GM19023 (cell line): ENCODE data around the gene PLCG1.

ENCODE experiments used
- ATAC-seq: cut with Tn5 transposase; IDR thresholded peaks from one replicate; pipeline ENCODE4 v1.9.1; 2021; ENCODE audit warnings: mild to moderate bottlenecking, moderate library complexity; ENCODE audit not compliant: unreplicated experiment

The PLCG1 gene

GRCh38 chr20:41204304-41205265 lies 67.2 kb downstream of the PLCG1 start:
- no peak for ATAC-seq

- no peak for ATAC-seq
Observed at GRCh38 chr20:41205313-41205712, 68.0 kb downstream of the PLCG1 start.

GRCh38 chr20:41213150-41213820 lies 75.9 kb downstream of the PLCG1 start:
- no peak for ATAC-seq

- ATAC-seq, result no peak
Observed at GRCh38 chr20:41214202-41214601, 76.9 kb downstream of the PLCG1 start.

- no peak for ATAC-seq
Observed at GRCh38 chr20:41214666-41215065, 77.3 kb downstream of the PLCG1 start.

- ATAC-seq, result no peak
Observed at GRCh38 chr20:41217422-41217821, 80.1 kb downstream of the PLCG1 start.

- ATAC-seq, result no peak
Observed at GRCh38 chr20:41218466-41218865, 81.1 kb downstream of the PLCG1 start.

GRCh38 chr20:41219824-41220223 lies 82.5 kb downstream of the PLCG1 start:
- ATAC-seq, result no peak

- ATAC-seq, result no peak
Observed at GRCh38 chr20:41221614-41222218, 84.4 kb downstream of the PLCG1 start.

GRCh38 chr20:41222296-41222695 lies 85.0 kb downstream of the PLCG1 start:
- ATAC-seq, result no peak

GRCh38 chr20:41222703-41223102 lies 85.4 kb downstream of the PLCG1 start:
- no peak for ATAC-seq

- ATAC-seq, result no peak
Observed at GRCh38 chr20:41223112-41223511, 85.8 kb downstream of the PLCG1 start.

GRCh38 chr20:41224281-41224680 lies 86.9 kb downstream of the PLCG1 start:
- ATAC-seq, result no peak

GRCh38 chr20:41225091-41225490 lies 87.7 kb downstream of the PLCG1 start:
- no peak for ATAC-seq

- no peak for ATAC-seq
Observed at GRCh38 chr20:41226426-41226825, 89.1 kb downstream of the PLCG1 start.
